Gastroesophageal sphincter (tissue), 4 donors: ENCODE data around the gene TDG. TPM values are rescaled to one million over a fixed set of nuclear protein-coding genes. Genes with fewer than 3 reads are reported as not detected.
A peak's percentile ranks its signal among the peaks of the same experiment; 100 is the strongest.

Experiments
- ATAC-seq: fragments of 150-250 bp; one replicate; pipeline ENCODE4 v1.9.1; 2016; ENCODE audit warnings: mild to moderate bottlenecking, moderate library complexity
- H3K27ac ChIP-seq, 4 donors: fragments of 200-600 bp; sonication (generic) in 3 of 4; 1 replicate in 3 of 4; 2 replicates in 1 of 4; pipeline ENCODE4 v1.5.1; 2016 to 2019
- H3K27me3 ChIP-seq: fragments of 200-600 bp; sonication (generic); one replicate; pipeline ENCODE4 v1.5.1; 2019
- H3K36me3 ChIP-seq, 2 donors: fragments of 200-600 bp; sonication (generic); one replicate each; pipeline ENCODE4 v1.5.1; 2019; ENCODE audit warnings: control low read depth in 1 of 2
- H3K4me1 ChIP-seq, 3 donors: fragments of 200-600 bp; sonication (generic); 1 replicate in 2 of 3; 2 replicates in 1 of 3; pipeline ENCODE4 v1.5.1; 2016 to 2019; ENCODE audit warnings: control low read depth in 2 of 3
- H3K4me3 ChIP-seq, 2 donors: fragments of 200-600 bp; sonication (generic); one replicate each; pipeline ENCODE4 v1.5.1; 2019; ENCODE audit warnings: mild to moderate bottlenecking in 1 of 2, moderate library complexity in 1 of 2
- H3K9me3 ChIP-seq, 3 donors: fragments of 200-600 bp; sonication (generic); one replicate each; pipeline ENCODE4 v1.5.1; 2017 to 2019; ENCODE audit warnings: control low read depth in 2 of 3
- EP300 ChIP-seq: sonication (generic); formaldehyde crosslinking; IDR thresholded peaks from one replicate; pipeline ENCODE4 v1.6.1; 2017; ENCODE audit warnings: antibody characterized with exemption, mild to moderate bottlenecking
- POLR2A ChIP-seq, 2 donors: fragments of 450-650 bp; IDR thresholded peaks; one replicate each; pipeline ENCODE4 v1.6.1; 2017; ENCODE audit warnings: antibody characterized with exemption in 2 of 2, mild to moderate bottlenecking in 2 of 2, moderate library complexity in 1 of 2
- POLR2AphosphoS5 ChIP-seq: sonication (generic); formaldehyde crosslinking; IDR thresholded peaks from one replicate; pipeline ENCODE4 v1.6.1; 2017; ENCODE audit warnings: antibody characterized with exemption
- WGBS, 2 donors: methylation state at CpG; one replicate each; pipeline ENCODE4 v1.1.5; 2018; ENCODE audit warnings: low coverage in 1 of 2; 5-methylcytosine and 5-hydroxymethylcytosine counted together
- total RNA-seq, 4 donors: library from RNA; depleted of rRNA; stranded (reverse); fragments of >200 nt; gene quantifications; one replicate each; pipeline ENCODE4 v1.1.0, GENCODE V29; 2016
- TF ChIP-seq, protein P1 (sequence below), 4 experiments: fragments of 200-600 bp in 2 of 4; fragments of 450-650 bp in 2 of 4; sonication (generic) in 1 of 4; IDR thresholded peaks; one replicate each; pipeline ENCODE4 v1.5.1; 2017 to 2019; ENCODE audit warnings: antibody characterized with exemption in 4 of 4, mild to moderate bottlenecking in 2 of 4, moderate library complexity in 2 of 4

The TDG gene
- total RNA-seq, 4 donors from 2014 or later: 12.5 to 30.4 (median 21.3) TPM

DNA sequence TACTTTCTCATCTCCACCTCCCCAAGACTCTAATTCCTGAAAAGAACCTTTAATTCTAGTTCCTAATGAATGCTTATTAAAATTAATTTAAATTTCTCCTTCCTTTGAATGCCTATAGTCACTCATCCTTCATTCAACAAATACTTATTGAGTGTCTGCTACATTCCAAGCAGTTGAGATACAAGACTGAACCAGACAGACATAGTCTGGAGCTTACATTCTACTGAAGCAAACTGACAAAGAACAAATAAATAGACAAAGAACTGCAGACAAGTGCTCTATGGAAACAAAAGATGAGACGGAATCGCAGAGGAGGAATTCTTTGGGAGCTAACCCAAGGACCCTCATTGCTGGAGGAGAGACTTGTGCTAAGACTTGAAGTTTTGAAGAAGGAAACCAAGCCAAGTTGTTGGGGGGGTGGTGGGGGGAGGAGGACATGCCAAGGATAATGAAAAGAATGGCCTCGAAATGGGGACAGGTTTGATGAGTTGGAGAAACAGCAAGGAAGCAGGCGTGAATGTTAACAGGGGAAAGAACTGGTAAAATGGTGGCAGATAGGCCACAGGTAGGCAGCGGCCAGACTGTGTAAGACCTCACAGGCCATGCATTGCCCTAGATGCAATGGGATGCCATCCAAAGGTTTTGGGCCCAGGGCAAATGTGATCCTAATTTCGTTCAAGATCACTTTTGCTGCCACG is 9.7 kb upstream of the TDG start:
- TF ChIP-seq POLR2A (IDR thresholded peaks at IDR 0.05): no peak
- H3K36me3 ChIP-seq: peaks cover 0 to 36% of the 10 kb centered on the region in 2 donors
- H3K4me1 ChIP-seq: peaks cover 6 to 44% (median 13%) of the 10 kb centered on the region in 3 donors
- no peaks in the 10 kb centered on the region for H3K9me3 ChIP-seq
- H3K27me3 ChIP-seq: no peaks in the 10 kb centered on the region
- H3K27ac ChIP-seq: peak overlapping the region; percentile 85 to 92 (median 90)
- H3K4me3 ChIP-seq: peak overlapping the region; percentile 82 to 95
- WGBS, 2 donors: 4 to 13% methylated on average over 3 to 7 of the region's 7 CpGs
- ATAC-seq: no peak

DNA sequence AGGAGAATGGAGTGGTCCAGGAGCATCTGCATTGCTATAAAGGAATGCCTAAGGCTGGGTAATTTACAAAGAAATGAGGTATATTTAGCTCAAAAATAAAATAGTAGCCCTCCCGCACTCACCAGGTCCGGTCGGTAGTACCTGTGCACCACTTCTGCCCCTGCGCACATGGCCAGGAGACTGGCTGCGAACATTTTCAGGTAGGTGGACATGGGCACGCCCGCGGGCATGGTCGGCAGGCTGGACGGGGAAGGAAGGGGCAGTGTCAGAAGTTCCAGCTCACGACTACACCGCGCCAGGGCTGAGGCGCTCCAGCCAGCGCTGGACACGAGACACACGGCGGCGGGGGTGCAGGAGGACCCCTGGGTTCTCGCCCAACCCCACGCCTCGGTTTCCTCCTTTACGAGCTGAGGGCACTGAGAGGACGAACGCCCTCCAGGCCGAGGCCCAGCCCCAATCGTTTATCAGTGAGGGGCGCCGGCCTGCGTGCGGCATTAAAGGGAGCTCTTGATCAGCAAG is 9.1 kb upstream of the TDG start:
- peak overlapping the region; percentile 82 to 95 for H3K4me3 ChIP-seq
- H3K27me3 ChIP-seq: no peaks in the 10 kb centered on the region
- H3K9me3 ChIP-seq: no peaks in the 10 kb centered on the region
- TF ChIP-seq, protein P1, sequence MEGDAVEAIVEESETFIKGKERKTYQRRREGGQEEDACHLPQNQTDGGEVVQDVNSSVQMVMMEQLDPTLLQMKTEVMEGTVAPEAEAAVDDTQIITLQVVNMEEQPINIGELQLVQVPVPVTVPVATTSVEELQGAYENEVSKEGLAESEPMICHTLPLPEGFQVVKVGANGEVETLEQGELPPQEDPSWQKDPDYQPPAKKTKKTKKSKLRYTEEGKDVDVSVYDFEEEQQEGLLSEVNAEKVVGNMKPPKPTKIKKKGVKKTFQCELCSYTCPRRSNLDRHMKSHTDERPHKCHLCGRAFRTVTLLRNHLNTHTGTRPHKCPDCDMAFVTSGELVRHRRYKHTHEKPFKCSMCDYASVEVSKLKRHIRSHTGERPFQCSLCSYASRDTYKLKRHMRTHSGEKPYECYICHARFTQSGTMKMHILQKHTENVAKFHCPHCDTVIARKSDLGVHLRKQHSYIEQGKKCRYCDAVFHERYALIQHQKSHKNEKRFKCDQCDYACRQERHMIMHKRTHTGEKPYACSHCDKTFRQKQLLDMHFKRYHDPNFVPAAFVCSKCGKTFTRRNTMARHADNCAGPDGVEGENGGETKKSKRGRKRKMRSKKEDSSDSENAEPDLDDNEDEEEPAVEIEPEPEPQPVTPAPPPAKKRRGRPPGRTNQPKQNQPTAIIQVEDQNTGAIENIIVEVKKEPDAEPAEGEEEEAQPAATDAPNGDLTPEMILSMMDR (IDR thresholded peaks at IDR 0.05): no peak
- no peak for TF ChIP-seq POLR2AphosphoS5
- no peak for TF ChIP-seq POLR2A (IDR thresholded peaks at IDR 0.05)
- no peak for TF ChIP-seq EP300
- peaks cover 0 to 30% of the 10 kb centered on the region in 2 donors for H3K36me3 ChIP-seq
- 0 to 7% methylated on average over 6 to 7 of the region's 31 CpGs for WGBS, 2 donors
- H3K4me1 ChIP-seq: peaks cover 6 to 44% (median 13%) of the 10 kb centered on the region in 3 donors
- peak overlapping the region; percentile 85 to 92 (median 90) for H3K27ac ChIP-seq
- ATAC-seq: peak; percentile 35

DNA sequence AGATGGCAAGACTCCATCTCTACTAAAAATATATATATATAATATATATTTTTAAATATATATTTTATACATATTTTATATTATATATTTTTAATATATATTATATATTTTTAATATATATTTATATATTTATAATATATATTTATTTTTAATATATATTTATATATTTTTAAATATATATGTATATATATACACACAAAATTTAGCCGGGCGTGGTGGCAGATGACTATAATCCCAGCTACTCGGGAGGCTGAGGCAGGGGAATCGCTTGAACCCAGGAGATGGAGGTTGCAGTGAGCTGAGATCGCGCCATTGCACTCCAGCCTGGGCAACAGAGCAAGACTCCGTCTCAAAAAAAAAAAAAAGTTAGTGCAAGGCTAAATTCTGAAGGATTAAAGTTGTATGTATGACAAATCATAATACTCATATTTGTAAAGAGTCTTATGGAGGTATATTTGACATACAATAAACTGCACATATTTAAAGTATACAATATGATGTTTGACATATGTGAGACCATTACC is 7.7 kb upstream of the TDG start:
- H3K4me1 ChIP-seq: peaks cover 6 to 48% (median 13%) of the 10 kb centered on the region in 3 donors
- H3K27me3 ChIP-seq: no peaks in the 10 kb centered on the region
- H3K9me3 ChIP-seq: no peaks in the 10 kb centered on the region
- H3K27ac ChIP-seq: peak overlapping the region; percentile 85 to 92 (median 90)
- H3K36me3 ChIP-seq: peaks cover 0 to 17% of the 10 kb centered on the region in 2 donors
- no peak for TF ChIP-seq POLR2AphosphoS5
- no peak for TF ChIP-seq POLR2A (IDR thresholded peaks at IDR 0.05)
- no peak for TF ChIP-seq EP300
- TF ChIP-seq, protein P1 (IDR thresholded peaks at IDR 0.05): no peak
- ATAC-seq: no peak
- 81 to 91% methylated on average over 6 to 7 of the region's 7 CpGs for WGBS, 2 donors
- H3K4me3 ChIP-seq: peak overlapping the region; percentile 82 to 95

DNA sequence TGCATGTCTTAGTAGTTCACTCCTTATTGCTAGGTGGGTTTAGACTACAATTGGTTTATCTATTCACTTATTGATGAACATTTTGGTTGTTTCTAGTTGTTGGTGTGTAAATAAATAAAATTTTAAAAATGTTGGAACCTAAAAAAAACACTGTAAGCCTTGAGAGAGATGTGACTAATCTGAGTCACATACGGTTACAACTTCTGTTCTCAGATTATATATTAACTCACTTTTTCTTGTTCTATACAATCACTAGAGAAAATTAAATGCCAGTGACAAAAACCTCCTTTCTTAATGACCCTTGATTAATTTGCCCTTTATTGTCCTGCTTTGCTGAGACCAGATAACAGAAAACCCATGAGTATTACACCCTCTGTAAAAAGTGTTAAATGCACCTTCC is 7.1 kb upstream of the TDG start:
- Histone ChIP-seq H3K27ac (peak overlapping the region in 2 of 4 donors; percentile 2 to 85), H3K27me3 (no peaks in the 10 kb centered on the region), H3K4me3 (no peak overlapping the region), H3K9me3 (no peaks in the 10 kb centered on the region), H3K36me3 (peaks cover 0 to 10% of the 10 kb centered on the region in 2 donors), H3K4me1 (peaks cover 6 to 52% (median 13%) of the 10 kb centered on the region in 3 donors)
- WGBS, 2 donors: 55 to 65% methylated on average over 1 of the region's 1 CpG
- no peak for ATAC-seq
- TF ChIP-seq EP300: no peak
- no peak for TF ChIP-seq POLR2A (IDR thresholded peaks at IDR 0.05)
- no peak for TF ChIP-seq POLR2AphosphoS5
- TF ChIP-seq, protein P1 (IDR thresholded peaks at IDR 0.05): no peak

DNA sequence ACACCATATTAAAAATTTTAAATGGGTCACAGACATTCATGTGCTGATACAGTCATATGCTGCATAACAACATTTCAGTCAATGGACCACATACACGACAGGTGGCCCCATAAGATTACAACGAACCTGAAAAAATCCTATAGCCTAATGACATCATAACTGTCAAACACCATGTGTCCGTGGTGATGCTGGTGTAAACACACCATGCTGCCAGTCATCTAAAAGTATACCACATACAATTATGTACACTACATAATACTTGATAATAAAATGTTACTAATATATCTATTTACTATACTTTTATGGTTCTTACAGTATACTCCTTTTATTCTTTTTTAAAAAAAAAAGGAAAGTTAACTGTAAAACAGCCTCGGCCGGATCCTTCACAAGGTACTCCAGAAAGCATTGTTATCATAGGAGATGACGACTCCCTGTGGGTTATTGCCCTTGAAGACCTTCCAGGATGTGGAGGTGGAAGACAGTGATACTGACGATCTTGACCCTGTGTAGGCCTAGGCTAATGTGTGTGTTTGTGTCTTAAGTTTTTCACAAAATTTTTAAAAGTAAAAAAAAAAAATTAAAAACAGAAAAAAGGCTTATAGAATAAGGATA is 5.0 kb upstream of the TDG start:
- TF ChIP-seq EP300 (no peak), POLR2AphosphoS5 (no peak), POLR2A (IDR thresholded peaks at IDR 0.05) (no peak)
- TF ChIP-seq, protein P1 (IDR thresholded peaks at IDR 0.05): no peak
- no peak for ATAC-seq
- WGBS, 2 donors: 60 to 62% methylated on average over 7 of the region's 7 CpGs

More for the DNA sequence above, 5.0 kb upstream of the TDG start:
- H3K9me3 ChIP-seq: no peaks in the 10 kb centered on the region
- H3K36me3 ChIP-seq: no peaks in the 10 kb centered on the region
- H3K27ac ChIP-seq: no peak overlapping the region
- peaks cover 4 to 46% (median 13%) of the 10 kb centered on the region in 3 donors for H3K4me1 ChIP-seq
- H3K27me3 ChIP-seq: no peaks in the 10 kb centered on the region
- H3K4me3 ChIP-seq: no peak overlapping the region
